Osteocyte (in vitro differentiated cells): ENCODE results near the gene APOL4. TPM values are rescaled to one million over a fixed set of nuclear protein-coding genes. Genes with fewer than 3 reads are reported as not detected.
"Not testable (repeated sequence)": the region's sequence is repeated elsewhere in the genome, so short reads cannot be mapped to it uniquely, and the experiment has no call there.

Experiments
- DNase-seq: peaks from one replicate; pipeline ENCODE4 v3.0.0; 2021; ENCODE audit warnings: mixed read lengths; ENCODE audit not compliant: unreplicated experiment; ENCODE audit errors: extremely low spot score
- H3K27ac Mint-ChIP-seq: one replicate; pipeline ENCODE4 v1.8.0; 2021; ENCODE audit warnings: mild to moderate bottlenecking, mixed read lengths; ENCODE audit not compliant: unreplicated experiment
- H3K27me3 Mint-ChIP-seq: one replicate; pipeline ENCODE4 v1.8.0; 2021; ENCODE audit warnings: mixed read lengths; ENCODE audit not compliant: unreplicated experiment
- H3K36me3 Mint-ChIP-seq: one replicate; pipeline ENCODE4 v1.8.0; 2021; ENCODE audit warnings: mixed read lengths; ENCODE audit not compliant: unreplicated experiment
- H3K4me1 Mint-ChIP-seq: one replicate; pipeline ENCODE4 v1.8.0; 2021; ENCODE audit warnings: mixed read lengths; ENCODE audit not compliant: unreplicated experiment
- H3K4me3 Mint-ChIP-seq: one replicate; pipeline ENCODE4 v1.8.0; 2021; ENCODE audit warnings: mild to moderate bottlenecking, moderate library complexity, mixed read lengths; ENCODE audit not compliant: unreplicated experiment
- H3K9me3 Mint-ChIP-seq: one replicate; pipeline ENCODE4 v1.8.0; 2021; ENCODE audit warnings: mixed read lengths; ENCODE audit not compliant: unreplicated experiment
- total RNA-seq: library from RNA; stranded (reverse); gene quantifications from 2 replicates; pipeline ENCODE4 v1.2.1, GENCODE V29; 2021
- TF ChIP-seq, protein P1 (sequence below): fragments of 200-600 bp; sonication (generic); IDR thresholded peaks from 2 replicates; pipeline ENCODE4 v1.5.0; 2021; ENCODE audit warnings: antibody characterized with exemption, mild to moderate bottlenecking, moderate library complexity

APOL4 gene
- total RNA-seq, 1 donor from 2014 or later = not detected

DNA sequence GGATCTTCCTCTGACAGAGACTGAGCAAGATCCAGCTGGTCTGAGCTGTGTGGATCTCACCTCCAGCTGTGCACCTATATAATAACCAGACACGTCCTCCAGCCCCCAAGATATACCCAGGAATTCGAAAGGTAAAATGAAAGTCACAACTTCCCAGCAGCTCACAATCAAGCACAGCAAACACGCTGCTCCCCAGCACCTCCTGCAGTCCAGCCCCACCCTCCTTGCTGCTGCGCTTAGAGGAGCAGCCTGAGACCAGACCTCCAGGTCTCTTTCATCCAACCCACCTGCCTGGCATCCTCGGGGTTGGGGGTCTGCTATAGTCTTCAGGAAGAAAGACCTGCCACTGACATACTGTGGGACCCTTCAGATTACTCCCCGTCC, 3.0 kb upstream of the APOL4 start:
- H3K27ac Mint-ChIP-seq = no peak overlapping the region
- H3K4me3 Mint-ChIP-seq = no peak overlapping the region
- no peaks in the 10 kb centered on the region for H3K36me3 Mint-ChIP-seq
- H3K9me3 Mint-ChIP-seq = no peaks in the 10 kb centered on the region
- DNase-seq = no peak
- no peaks in the 10 kb centered on the region for H3K4me1 Mint-ChIP-seq
- TF ChIP-seq, protein P1, sequence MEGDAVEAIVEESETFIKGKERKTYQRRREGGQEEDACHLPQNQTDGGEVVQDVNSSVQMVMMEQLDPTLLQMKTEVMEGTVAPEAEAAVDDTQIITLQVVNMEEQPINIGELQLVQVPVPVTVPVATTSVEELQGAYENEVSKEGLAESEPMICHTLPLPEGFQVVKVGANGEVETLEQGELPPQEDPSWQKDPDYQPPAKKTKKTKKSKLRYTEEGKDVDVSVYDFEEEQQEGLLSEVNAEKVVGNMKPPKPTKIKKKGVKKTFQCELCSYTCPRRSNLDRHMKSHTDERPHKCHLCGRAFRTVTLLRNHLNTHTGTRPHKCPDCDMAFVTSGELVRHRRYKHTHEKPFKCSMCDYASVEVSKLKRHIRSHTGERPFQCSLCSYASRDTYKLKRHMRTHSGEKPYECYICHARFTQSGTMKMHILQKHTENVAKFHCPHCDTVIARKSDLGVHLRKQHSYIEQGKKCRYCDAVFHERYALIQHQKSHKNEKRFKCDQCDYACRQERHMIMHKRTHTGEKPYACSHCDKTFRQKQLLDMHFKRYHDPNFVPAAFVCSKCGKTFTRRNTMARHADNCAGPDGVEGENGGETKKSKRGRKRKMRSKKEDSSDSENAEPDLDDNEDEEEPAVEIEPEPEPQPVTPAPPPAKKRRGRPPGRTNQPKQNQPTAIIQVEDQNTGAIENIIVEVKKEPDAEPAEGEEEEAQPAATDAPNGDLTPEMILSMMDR = no peak
- H3K27me3 Mint-ChIP-seq = peaks cover 28% of the 10 kb centered on the region

DNA sequence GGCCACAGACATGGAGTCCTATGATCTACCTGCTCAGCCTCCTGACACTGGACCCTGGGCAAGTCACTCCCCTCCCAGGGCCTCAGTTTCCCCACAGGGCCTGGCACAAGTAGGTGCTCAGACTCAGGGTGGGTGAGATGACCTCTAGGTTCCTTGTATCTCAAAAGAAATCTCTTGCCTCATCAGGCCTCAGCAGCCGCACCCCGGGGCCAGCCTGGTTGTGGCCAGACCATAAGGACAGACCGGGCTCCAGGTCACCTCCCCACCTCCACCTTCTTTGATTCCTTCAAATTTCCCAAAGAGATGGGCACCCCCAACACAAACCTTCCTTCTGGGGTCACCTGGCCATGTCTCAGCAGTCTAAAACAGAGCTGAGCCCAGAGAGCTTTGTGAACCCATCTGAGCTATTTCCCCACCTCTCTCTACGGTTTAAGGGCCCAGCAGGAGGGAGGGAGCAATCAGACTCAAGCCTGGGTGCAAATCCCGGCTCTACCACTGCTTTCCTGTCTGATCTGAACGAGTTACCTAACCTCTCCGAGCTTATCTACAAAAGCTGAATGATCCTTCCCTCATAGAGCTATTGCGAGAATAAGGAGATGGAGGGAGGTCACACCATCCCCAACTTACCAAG, 2.5 kb upstream of the APOL4 start:
- no peaks in the 10 kb centered on the region for H3K4me1 Mint-ChIP-seq
- H3K4me3 Mint-ChIP-seq = no peak overlapping the region
- no peak for DNase-seq
- no peaks in the 10 kb centered on the region for H3K36me3 Mint-ChIP-seq
- TF ChIP-seq, protein P1 = no peak
- H3K27ac Mint-ChIP-seq = no peak overlapping the region
- peaks cover 25% of the 10 kb centered on the region for H3K27me3 Mint-ChIP-seq
- no peaks in the 10 kb centered on the region for H3K9me3 Mint-ChIP-seq

DNA sequence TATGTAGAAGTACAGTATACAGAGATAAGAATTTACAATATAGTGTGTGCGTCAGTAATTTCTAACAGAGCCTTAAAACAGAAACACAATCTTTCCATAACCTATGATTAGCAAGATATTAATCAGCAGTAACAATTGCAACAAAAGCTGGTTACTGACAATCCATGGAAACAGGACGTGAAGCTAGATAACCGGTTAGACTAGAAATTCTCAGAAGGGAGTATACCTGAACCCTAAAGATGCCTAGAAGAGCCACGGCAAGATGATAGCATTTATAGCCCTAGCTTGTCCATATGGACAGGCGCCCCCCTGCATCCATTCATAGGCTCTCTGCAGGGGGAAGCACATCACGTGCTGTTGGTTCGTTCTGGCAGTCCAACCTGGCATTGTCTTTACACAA, 1.8 kb upstream of the APOL4 start:
- H3K9me3 Mint-ChIP-seq, H3K36me3 Mint-ChIP-seq, H3K4me1 Mint-ChIP-seq, H3K27ac Mint-ChIP-seq, H3K4me3 Mint-ChIP-seq, DNase-seq: not testable (repeated sequence)
- H3K27me3 Mint-ChIP-seq = peaks cover 23% of the 10 kb centered on the region

DNA sequence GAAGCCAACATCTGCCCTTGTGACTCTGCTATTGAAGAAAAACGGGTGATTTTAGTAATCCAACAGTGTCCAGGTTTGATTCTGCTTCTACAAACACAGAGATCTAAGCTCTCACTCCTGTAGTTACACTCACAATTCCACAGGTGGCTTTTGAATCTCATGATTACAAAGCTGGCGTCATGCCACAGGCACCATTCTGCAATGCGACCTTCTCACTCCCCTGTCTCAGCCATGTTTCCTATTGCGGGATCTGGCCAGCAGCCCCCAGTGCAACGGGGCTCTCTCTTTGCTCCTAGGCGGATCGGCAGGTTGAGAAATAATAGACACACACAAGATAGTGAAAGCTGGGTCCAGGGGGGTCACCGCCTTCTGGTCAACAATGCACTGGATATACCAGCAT, 1.3 kb upstream of the APOL4 start:
- not testable (repeated sequence) for H3K4me1 Mint-ChIP-seq, H3K36me3 Mint-ChIP-seq, H3K27ac Mint-ChIP-seq, H3K4me3 Mint-ChIP-seq, DNase-seq, H3K9me3 Mint-ChIP-seq
- peaks cover 20% of the 10 kb centered on the region for H3K27me3 Mint-ChIP-seq

DNA sequence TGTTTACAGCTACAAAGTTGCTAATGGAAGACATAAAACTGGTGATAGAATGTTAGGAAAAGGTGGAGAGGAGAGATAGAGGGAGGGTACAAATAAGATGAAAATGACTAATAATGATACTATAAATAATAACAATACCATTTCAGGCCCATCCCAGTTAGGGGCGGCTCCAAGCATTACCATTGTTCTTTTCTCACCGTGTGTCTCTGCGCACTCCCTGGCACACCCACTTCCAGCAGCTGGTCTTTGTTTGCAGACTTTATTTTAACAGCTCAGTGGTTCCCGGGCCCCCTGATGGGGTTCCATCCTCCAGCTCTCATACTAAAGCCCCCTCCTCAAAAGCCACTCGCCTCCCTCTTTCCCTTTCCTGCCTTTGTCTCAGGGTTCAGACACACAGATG, 584 bp downstream of the APOL4 start:
- H3K4me3 Mint-ChIP-seq, H3K27ac Mint-ChIP-seq, H3K36me3 Mint-ChIP-seq, H3K9me3 Mint-ChIP-seq, DNase-seq: not testable (repeated sequence)
- H3K4me1 Mint-ChIP-seq = peaks cover 24% of the 10 kb centered on the region
- peaks cover 20% of the 10 kb centered on the region for H3K27me3 Mint-ChIP-seq

DNA sequence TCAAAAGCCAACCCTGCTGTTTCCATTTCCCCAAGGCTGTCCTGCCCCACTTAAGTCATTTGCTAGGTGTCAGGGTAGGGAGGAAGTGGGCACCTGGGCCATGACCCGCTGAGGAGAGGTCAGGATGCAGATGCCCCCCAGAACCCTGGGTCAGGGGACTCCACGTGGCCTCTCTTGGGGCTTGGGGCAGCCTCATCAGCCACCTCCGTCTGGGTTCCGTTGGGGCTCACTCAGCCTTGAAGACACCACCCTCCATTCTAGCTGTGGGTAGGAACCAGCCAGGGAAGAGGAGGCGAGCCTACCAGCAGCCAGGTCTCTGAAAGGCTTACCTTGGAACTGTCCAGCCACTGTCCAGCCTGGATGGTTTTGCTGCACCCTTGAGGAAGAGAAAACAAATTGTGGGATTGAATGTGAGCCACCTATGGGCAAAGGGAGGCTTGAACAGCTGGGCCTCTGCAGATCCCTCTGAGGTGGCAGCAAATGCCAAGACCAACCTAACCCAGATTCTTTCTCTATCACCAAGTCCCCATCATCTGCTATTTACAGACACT, 2.5 kb downstream of the APOL4 start:
- Mint-ChIP-seq H3K9me3 (no peaks in the 10 kb centered on the region), H3K36me3 (no peaks in the 10 kb centered on the region), H3K27ac (no peak overlapping the region), H3K4me3 (no peak overlapping the region), H3K4me1 (peaks cover 37% of the 10 kb centered on the region), H3K27me3 (peaks cover 12% of the 10 kb centered on the region)
- TF ChIP-seq, protein P1 = no peak
- no peak for DNase-seq
